HG03442 (cell line): ENCODE measurements around the gene ANKRD42.
A peak's percentile ranks its signal among the peaks of the same experiment; 100 is the strongest.

Source experiments
- ATAC-seq: cut with Tn5 transposase; IDR thresholded peaks from one replicate; pipeline ENCODE4 v1.9.1; 2021; ENCODE audit warnings: mild to moderate bottlenecking, moderate library complexity; ENCODE audit not compliant: unreplicated experiment

ANKRD42 gene

GRCh38 chr11:83193315-83194280 is at the start of gene ANKRD42:
TSS of gene ANKRD42 (plus strand) at chr11:83193712. CDS start at chr11:83194671, 959 bp downstream.
- peak; percentile 90 for ATAC-seq

GRCh38 chr11:83147895-83148294 is 45.6 kb upstream of the ANKRD42 start:
- no peak for ATAC-seq

GRCh38 chr11:83150450-83150849 is 43.1 kb upstream of the ANKRD42 start:
- no peak for ATAC-seq

GRCh38 chr11:83151274-83151977 is 42.1 kb upstream of the ANKRD42 start:
- no peak for ATAC-seq

- no peak for ATAC-seq
Measured at GRCh38 chr11:83152264-83152663, 41.2 kb upstream of the ANKRD42 start.

GRCh38 chr11:83153764-83154163 is 39.7 kb upstream of the ANKRD42 start:
- no peak for ATAC-seq

- ATAC-seq, result peak; percentile 95
Measured at GRCh38 chr11:83156144-83156995, 37.1 kb upstream of the ANKRD42 start.

GRCh38 chr11:83156996-83157593 is 36.4 kb upstream of the ANKRD42 start, which contains the start of gene PCF11:
TSS of gene PCF11 (plus strand) at chr11:83157131. CDS start at chr11:83157440, 309 bp downstream.
- ATAC-seq, result peak; percentile 1

GRCh38 chr11:83157594-83158356 is 35.7 kb upstream of the ANKRD42 start:
- no peak for ATAC-seq

- no peak for ATAC-seq
Measured at GRCh38 chr11:83158357-83158786, 35.1 kb upstream of the ANKRD42 start.

GRCh38 chr11:83158965-83159901 is 34.3 kb upstream of the ANKRD42 start:
- ATAC-seq, result no peak

- no peak for ATAC-seq
Measured at GRCh38 chr11:83159902-83160865, 33.3 kb upstream of the ANKRD42 start.

- ATAC-seq, result no peak
Measured at GRCh38 chr11:83161610-83162199, 31.8 kb upstream of the ANKRD42 start.

- ATAC-seq, result peak; percentile 57
Measured at GRCh38 chr11:83162377-83162776, 31.1 kb upstream of the ANKRD42 start.

- no peak for ATAC-seq
Measured at GRCh38 chr11:83166193-83166866, 27.2 kb upstream of the ANKRD42 start.

- no peak for ATAC-seq
Measured at GRCh38 chr11:83168756-83169155, 24.8 kb upstream of the ANKRD42 start.
